HG02884 (cell line): Measurements from ENCODE around the gene ELP4.
"Not testable (repeated sequence)": the region's sequence is repeated elsewhere in the genome, so short reads cannot be mapped to it uniquely, and the experiment has no call there.

Source experiments
- ATAC-seq: cut with Tn5 transposase; IDR thresholded peaks from one replicate; pipeline ENCODE4 v1.9.1; 2021; ENCODE audit warnings: mild to moderate bottlenecking, moderate library complexity; ENCODE audit not compliant: unreplicated experiment

Gene ELP4, protein sequence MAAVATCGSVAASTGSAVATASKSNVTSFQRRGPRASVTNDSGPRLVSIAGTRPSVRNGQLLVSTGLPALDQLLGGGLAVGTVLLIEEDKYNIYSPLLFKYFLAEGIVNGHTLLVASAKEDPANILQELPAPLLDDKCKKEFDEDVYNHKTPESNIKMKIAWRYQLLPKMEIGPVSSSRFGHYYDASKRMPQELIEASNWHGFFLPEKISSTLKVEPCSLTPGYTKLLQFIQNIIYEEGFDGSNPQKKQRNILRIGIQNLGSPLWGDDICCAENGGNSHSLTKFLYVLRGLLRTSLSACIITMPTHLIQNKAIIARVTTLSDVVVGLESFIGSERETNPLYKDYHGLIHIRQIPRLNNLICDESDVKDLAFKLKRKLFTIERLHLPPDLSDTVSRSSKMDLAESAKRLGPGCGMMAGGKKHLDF

DNA sequence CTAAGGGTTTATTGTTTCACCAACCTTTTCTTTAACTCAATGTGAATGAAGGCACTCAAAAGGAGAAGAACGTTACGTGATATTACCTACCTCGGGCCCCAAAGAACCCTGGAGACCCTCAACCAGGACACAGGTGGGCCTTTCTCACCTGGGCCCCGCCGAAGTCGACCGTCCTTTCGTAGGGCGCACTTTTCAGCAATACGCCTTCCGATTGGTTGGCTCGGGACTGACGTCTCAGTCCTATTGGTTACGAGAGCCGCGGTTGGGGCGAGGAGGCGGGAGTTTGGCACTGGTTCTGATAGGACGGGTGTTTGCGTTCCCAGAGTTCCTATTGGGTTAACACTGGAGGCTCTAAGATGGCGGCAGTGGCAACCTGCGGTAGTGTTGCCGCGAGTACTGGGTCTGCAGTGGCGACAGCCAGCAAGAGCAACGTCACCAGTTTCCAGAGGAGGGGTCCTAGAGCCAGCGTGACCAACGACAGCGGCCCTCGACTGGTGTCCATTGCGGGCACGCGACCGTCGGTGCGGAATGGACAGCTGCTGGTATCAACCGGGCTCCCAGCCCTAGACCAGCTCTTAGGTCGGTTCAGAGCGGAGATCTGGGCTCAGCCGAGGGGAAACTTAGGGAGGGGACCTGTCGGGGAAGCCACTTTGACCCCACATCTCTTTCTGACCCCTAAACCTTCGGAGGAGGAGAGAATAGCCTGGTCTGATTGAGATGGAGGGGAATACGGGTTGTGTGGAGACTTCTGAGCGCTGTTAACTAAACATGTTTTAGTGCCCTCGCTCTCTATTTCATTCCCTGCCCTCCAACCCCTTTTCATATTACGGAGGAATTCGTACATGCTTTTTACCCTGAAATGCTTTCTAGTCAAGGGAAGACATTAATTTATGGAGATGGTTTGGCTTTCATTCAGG, at the start of gene ELP4, which contains the start of gene IMMP1L:
Gene ELP4, plus strand, starts transcription at position 339 of the 917 bp plus-strand sequence. Its CDS starts 18 bp downstream, at position 357.
Gene IMMP1L, minus strand, starts transcription at position 194 of the 917 bp plus-strand sequence. CDS start 46,346 bp downstream, outside the sequence.
- peak; percentile 100 for ATAC-seq

DNA sequence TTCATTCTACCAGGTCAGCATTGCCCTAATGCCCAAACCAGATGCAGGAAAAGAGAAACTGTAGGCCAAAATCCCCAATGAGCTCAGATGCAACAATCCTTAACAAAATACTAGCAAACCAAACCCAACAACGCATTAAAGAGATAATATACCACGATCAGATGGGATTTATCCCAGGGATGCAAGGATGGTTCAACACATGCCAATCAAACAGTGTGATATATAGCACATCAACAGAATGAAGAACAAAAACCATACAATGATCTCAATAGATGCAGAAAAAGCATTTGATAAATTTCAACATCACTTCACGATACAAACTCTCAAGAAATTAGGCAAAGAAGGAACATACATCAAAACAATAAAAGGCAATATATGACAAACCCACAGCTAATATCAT, 45.1 kb upstream of the ELP4 start:
- no peak for ATAC-seq

DNA sequence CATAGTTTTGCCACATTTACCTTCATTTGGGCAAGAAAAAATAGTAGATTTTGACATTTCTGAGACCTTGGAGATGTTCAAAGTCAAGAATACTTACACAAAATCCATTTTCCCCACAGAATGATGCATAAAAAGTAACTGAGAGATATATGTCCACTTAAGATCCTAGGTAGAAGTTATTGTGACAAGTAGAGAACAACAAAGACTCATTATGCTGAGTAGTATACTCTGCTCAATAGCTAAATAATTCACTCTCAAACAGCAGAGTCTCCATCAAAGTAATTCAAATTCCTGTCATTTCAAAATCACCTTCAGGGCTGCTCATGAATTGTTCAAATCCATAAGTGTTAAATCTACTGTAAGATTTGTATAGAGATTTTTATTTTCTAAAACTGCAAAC, 35.5 kb upstream of the ELP4 start:
- ATAC-seq: no peak

DNA sequence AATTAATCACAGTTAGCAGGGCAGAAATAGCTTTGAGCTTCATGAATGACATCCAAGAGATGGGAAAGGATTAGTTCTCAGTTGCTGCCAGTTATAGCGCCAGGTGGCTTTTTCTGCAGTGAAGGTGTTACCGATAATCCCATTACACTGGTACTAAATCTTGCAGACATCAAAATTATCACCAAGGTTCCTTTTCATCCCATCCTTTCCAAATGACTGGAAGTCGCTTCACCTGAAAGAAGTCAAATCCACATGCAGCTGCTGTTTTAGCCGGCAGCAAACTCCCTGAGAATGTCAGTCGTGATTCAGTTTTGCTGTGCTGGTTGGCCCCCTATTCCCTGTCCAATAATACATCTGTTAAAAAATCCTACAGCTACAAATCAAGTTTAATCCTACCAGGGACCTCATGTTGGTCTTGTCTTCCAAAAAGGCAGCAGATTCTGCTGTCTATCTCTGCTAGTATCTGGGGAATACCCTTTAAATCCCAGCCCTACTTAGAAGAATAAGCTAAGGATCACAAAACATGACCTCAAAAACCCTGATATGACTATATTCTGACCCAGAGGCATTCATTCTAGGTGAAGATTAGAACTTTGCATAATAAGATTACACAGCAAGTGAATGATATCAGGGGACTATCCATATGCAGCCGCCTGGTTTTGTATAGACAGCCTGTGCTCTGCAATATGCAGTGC, 31.9 kb upstream of the ELP4 start:
- ATAC-seq: no peak

DNA sequence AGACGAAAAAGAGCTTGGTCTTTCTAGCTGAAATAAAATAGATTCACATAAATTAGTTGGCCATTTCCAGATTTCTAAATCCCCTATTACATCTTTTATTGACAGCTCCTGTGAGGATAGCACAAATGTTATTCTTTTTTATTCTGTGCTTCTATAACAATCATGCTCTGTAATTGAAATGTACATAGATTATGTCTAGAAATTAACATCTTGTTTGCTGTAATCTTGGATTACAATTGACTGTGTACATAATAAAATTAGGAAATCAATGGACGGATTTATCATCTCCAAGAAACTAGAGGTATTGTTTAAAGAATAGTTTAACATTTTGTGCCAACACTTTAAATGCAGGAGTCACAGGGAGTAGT, 31.4 kb upstream of the ELP4 start:
- no peak for ATAC-seq

DNA sequence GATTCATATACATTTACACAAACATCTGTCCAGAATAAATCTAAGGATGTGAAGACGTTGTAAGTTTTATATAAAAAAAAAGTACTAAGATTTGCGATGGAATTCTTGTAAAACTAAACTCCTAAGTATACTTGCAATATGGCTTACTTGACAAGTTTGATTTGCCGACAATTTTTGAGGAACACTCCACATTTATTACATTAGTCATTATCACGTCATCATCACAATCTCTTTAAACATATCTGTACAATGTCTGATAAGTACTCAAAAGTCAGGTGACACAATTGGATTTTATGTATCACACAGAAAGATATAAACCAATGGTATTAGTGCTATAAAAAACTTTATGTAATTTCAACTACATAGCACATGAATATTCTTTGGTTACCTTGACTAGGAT, 30.5 kb upstream of the ELP4 start:
- no peak for ATAC-seq

DNA sequence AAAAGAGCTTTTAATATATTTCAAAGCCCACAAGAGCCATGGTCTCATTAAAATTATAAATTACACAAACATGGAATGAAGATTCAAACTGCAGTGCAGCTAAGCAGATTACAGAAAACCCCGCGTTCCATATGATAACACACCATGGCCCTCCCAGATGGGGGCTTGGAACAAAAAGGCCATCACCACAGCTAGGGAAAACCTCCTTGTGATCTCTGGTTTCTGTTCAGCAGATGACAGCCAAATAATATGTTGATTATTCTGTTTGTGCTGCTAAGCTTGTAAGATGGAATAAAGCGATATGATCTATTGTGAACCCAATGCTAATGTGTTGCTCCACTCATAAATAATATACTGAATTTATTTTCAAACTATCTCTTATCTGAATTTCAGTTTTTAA, 28.6 kb upstream of the ELP4 start:
- no peak for ATAC-seq

DNA sequence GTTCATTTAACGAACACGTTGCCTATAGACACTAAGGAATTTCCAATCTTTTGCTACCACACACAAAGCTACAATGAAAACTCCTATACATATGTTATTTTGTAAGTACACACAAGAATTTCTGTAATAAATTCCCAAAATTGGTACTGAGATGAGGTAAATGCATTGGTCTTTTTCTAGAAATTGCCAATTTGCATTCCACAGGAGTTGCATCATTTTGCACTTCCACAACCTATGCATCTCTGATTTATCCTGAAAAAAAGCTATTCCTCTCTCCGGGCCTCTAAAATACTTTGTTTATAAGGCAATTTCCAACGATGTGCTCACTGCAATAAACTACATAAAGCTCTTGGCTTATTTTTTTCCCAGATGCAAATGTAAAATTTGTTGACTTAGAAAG, 25.1 kb upstream of the ELP4 start:
- ATAC-seq: no peak

DNA sequence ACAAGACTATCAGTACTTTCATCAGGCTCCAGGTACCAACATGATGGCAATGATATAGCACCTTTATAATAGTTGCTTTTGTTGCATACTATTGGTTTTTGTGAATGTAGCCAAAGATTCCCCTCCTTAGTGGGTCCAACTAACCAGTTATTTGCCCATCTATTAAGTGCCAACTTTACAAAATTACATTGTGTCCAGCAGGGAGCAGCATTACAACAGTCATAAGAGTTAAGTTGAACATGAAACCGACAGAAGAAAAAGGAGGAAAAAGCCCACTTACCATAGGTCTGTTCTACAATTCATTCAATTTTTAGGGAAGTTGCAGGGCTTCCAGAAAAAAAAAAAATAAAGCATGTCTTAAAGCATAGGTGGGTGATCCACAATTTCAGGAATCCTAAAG, 21.7 kb upstream of the ELP4 start:
- no peak for ATAC-seq

DNA sequence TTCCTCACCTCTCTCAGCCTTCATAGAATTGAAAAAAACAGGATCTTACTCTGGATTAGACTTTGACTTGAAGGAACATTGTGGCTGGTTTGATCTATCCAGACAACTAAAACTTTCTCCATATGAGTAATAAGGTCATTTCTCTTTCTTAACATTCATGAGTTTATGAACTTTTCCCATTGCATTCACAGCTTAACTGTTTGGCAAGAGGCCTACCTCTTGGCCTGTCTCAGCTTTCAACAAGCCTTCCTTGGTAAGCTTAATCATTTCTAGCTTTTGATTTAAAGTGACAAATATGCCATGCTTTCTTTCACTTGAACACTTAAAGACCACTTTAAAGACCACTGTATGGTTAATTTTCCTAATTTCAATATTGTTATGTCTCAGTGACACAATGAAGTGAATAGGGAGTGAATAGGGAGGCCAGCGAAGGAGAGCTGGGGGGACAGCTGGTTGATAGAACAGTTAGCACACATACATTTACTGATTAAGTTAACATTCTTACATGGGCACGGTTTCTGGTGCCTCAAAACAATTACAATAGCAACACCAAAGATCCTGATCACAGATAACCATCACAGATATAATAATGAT, 17.1 kb upstream of the ELP4 start:
- no peak for ATAC-seq

DNA sequence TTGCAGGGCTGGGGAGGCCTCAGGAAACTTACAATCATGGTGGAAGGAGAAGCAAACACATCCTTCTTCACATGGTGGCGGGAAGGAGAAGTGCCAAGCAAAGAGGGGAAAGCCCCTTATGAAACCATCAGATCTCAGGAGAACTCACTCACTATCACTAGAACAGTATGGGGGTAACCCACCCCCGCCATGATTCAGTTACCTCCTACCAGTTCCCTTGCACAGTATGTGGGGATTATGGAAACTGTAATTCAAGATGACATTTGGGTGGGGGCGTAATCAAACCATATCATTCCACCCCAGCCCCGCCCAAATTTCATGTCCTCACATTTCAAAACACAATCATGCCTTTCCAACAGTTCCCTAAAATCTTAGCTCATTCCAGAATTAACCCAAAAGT, 16.3 kb upstream of the ELP4 start:
- no peak for ATAC-seq

DNA sequence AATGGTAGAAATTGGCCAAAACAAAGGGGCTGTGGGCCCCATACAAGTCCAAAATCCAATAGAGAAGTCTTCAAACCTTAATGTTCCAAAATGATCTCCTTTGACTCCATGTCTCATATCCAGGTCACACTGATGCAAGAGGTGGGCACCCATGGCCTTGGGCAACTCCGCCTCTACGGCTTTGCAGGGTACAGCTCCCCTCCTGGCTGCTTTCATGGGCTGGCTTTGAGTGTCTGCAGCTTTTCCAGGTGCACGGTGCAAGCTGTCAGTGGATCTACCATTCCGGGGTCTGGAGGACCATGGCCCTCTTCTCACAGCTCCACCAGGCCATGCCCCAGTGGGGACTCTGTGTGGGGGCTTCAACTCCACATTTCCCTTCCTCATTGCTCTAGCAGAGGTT, 15.8 kb upstream of the ELP4 start:
- not testable (repeated sequence) for ATAC-seq

DNA sequence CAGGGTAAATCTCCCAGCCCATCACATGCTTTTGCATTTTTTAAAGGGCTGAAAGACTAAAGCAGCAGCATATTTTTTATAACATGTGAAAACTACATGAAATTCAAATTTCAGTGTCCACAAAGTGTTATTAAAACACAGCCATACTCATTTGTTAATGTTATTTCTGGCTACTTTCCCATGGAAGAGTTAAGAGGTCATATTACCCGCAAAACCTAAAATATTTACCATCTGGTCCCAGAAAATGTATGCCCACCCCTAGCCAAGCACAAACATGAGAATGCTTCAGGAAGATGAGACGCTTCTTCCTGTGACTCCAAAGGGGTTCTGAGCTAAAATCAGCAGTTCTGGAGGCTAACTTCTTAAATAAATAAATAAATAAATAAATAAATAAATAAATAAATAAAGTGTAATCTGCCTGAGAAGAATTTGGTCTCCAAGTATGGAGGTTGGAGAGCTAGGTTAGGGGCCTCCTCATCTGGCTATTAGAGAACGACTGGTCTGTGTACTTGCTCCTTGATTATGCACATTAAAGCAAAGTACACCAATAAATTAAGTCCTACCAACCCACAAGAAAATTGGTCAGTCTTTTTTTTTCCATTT, 9.9 kb upstream of the ELP4 start:
- no peak for ATAC-seq

DNA sequence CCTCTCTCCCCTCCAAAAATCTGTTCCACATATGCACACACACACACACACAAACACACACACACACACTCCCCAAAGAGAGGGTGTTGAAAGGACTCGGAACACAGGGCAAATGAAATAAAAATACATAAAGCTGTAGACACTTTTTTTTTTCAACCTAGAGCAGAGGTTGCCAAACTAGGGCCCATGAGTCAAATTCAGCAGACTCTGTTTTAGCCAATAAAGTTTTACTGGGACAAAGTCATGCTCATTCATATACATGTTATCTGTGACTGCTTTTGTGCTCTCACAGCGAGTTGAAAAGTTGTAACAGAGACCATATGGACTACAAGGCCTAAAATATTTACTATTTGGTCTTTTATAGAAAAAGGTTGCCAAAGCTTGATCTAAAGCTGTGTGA, 9.0 kb upstream of the ELP4 start:
- ATAC-seq: no peak

DNA sequence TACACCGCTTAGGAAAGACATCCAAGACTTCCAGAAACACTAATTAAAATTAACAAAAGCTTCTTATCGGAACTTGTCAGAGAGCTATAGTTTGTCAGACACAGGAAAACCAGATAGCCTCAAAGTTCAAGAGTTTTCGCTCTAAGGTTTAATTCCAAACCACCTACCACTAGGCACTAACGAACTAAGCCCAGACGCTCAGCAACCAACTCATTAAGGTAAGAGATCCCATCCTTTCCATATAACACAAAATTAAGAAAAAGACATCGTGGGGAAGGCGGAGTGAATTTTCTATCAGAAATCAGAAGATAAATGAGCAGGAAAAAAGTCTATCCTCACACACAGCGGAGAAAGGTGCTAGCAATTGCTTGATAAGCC, 527 bp upstream of the ELP4 start:
- peak; percentile 5 for ATAC-seq

DNA sequence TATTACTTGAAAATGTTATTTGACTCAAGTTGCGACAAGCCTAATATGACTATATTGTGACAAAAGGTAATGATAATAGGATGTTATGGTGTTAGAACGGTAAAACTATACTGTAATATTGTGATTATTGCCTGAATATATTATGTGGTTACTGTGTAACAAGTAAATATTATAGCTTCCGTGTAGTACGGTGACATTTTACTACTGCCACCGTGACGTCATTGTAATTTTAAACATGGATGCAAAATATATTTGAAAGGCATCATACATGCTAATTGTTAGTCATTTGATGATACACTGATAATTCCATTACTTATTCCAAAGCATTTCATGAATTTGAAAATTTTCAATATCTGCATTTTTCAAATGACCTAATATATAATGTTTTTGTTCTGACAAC, 2.5 kb downstream of the ELP4 start:
- no peak for ATAC-seq

DNA sequence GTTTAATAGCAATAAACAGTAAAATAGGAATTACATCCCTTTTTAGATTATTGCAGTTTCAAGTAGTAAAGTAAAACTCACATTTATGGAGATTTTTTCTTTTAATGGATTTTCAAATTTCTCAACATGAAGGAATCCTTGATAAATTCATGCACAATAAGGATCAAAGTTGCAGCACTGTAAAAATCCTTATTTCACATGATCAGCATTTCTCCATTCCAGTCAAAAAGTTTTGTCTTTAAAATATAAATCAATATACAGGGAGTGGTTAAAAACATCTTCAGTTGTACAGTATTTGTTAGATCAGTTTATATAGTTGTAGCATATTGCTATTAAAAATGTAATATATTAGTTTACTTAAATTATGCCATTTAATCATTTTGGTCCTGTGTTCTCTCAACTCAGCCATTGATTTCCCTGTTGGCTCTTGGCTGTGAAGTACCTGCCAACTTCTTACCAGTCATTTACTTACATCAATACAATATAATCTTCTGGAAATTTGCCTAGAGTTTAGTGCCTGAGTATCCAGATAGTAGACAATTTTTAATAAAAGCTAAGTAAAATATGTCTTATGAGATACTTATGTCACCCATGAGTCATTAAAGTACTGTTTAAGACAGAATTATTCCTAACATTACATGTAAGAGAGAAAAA, 12.1 kb downstream of the ELP4 start:
- no peak for ATAC-seq

DNA sequence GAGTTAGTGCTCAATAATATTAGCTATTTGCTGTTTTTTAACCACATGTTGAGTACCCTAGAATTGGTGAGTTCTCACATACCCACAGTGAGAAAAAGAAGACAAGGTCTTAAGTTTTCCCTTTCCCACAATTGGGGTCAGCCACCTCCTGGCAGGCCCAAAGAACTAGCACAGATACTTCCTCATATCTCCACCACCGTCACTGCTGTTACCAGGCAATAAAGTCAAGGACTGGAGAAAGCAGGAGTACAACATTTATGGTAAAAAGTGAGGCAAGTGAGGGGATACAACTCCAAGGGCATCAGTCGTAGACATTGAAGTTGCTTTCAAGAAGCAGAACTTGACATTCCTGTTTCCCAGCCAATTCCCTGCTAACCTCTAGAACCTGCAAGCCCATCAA, 19.6 kb downstream of the ELP4 start:
- ATAC-seq: no peak

DNA sequence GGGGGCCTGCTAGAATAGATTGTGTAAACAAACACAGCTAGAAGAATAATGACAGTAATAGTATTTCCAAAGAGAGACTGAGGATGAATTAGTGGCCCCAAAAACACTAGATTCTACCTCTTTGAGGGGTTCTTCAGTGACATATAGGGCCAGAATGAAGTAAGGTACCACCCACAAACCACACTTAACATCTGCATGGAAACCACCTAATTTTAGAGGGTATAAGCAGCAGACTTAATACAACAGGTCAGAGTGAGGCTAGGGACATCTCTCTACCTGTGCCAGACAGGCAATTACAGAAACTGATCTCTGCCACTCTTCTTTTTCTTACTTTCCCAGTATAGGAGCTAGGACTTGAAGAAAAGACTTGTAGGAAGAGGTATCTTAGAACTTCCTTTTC, 20.1 kb downstream of the ELP4 start:
- ATAC-seq: no peak

DNA sequence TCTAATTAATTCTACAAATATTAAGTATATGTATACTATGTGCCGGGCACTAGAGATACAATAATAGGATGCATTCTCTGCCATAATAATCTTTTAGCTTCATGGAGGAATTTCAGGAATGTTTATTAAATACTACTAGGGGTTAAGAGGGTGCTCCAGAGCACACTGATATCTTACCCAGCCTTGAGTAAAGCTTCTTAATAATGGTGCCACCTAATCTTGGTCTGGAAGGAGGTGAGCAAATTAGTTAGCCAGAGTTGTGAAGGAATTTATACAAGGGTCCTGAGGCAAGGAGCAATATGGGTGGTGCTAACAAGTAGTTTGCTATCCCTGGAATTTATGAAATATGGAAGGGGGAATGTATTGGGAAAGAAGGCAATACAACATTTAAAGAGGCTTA, 21.7 kb downstream of the ELP4 start:
- ATAC-seq: no peak
